Neural cell (in vitro differentiated cells): ENCODE results near the gene CYB5R3. TPM values are rescaled to one million over a fixed set of nuclear protein-coding genes. Genes with fewer than 3 reads are reported as not detected.

ENCODE experiments used
- H2AFZ ChIP-seq: fragments of 200-600, 300-800 bp; sonication (generic), shearing (Covaris generic); 2 replicates; pipeline ENCODE4 v1.6.0; 2014; ENCODE audit warnings: low read depth, mild to moderate bottlenecking, antibody characterized with exemption, low read length, moderate library complexity
- H3F3A ChIP-seq: fragments of 200-600 bp; shearing (Covaris generic); 2 replicates; pipeline ENCODE4 v1.6.1; 2016; ENCODE audit warnings: mild to moderate bottlenecking, moderate library complexity, mixed read lengths, antibody characterized with exemption, low read length; ENCODE audit not compliant: insufficient read depth, poor library complexity, severe bottlenecking
- H3K27ac ChIP-seq: fragments of 200-600, 300-800 bp; sonication (generic), shearing (Covaris generic); 2 replicates; pipeline ENCODE4 v1.5.1; 2014; ENCODE audit warnings: mild to moderate bottlenecking, low read length, moderate library complexity
- H3K27me3 ChIP-seq: fragments of 300-800, 200-600 bp; sonication (generic), shearing (Covaris generic); 2 replicates; pipeline ENCODE4 v1.6.0; 2014; ENCODE audit warnings: mild to moderate bottlenecking, low read depth, low read length, moderate library complexity; ENCODE audit not compliant: insufficient read depth
- H3K36me3 ChIP-seq: fragments of 300-800, 200-600 bp; sonication (generic), shearing (Covaris generic); 2 replicates; pipeline ENCODE4 v1.5.1; 2014; ENCODE audit warnings: mild to moderate bottlenecking, antibody characterized with exemption, low read length, moderate library complexity; ENCODE audit not compliant: insufficient read depth
- H3K4me2 ChIP-seq: fragments of 300-800, 200-600 bp; sonication (generic), shearing (Covaris generic); 2 replicates; pipeline ENCODE4 v1.6.0; 2014; ENCODE audit warnings: mild to moderate bottlenecking, low read length
- H3K4me3 ChIP-seq: fragments of 300-800, 200-600 bp; sonication (generic), shearing (Covaris generic); 2 replicates; pipeline ENCODE4 v1.5.1; 2014; ENCODE audit warnings: mild to moderate bottlenecking, low read length, moderate library complexity
- H3K79me2 ChIP-seq: fragments of 200-600 bp; shearing (Covaris generic); replicated peaks from 2 replicates; pipeline ENCODE4 v1.6.0; 2014; ENCODE audit warnings: mild to moderate bottlenecking, low read length, moderate library complexity; ENCODE audit not compliant: insufficient read depth
- H3K9ac ChIP-seq: fragments of 300-800, 200-600 bp; sonication (generic), shearing (Covaris generic); 2 replicates; pipeline ENCODE4 v1.6.1; 2016; ENCODE audit warnings: mild to moderate bottlenecking, low read length, mixed read lengths
- H3K9me2 ChIP-seq: fragments of 200-600 bp; shearing (Covaris generic); 2 replicates; pipeline ENCODE4 v1.6.1; 2016; ENCODE audit warnings: mild to moderate bottlenecking, low read length, mixed read lengths; ENCODE audit not compliant: insufficient read depth
- H3K9me3 ChIP-seq: fragments of 200-600, 300-800 bp; sonication (generic), shearing (Covaris generic); 2 replicates; pipeline ENCODE4 v1.6.1; 2016; ENCODE audit warnings: mild to moderate bottlenecking, mixed run types, low read length, moderate library complexity, mixed read lengths
- H4K20me1 ChIP-seq: fragments of 200-600 bp; shearing (Covaris generic); 2 replicates; pipeline ENCODE4 v1.6.1; 2016; ENCODE audit warnings: mild to moderate bottlenecking, mixed run types; ENCODE audit not compliant: insufficient read depth
- CTCF ChIP-seq: fragments of 450-650 bp; IDR thresholded peaks from 2 replicates; pipeline ENCODE4 v1.5.1; 2014; ENCODE audit warnings: antibody characterized with exemption, mild to moderate bottlenecking, moderate library complexity; ENCODE audit not compliant: poor library complexity, severe bottlenecking
- EP300 ChIP-seq: fragments of 450-650 bp; conservative IDR thresholded peaks from 2 replicates; pipeline ENCODE4 v1.6.1; 2014; ENCODE audit warnings: antibody characterized with exemption, mild to moderate bottlenecking, moderate library complexity; ENCODE audit not compliant: poor library complexity, severe bottlenecking
- EZH2 ChIP-seq: fragments of 200-600, 300-800 bp; shearing (Covaris generic), sonication (generic); IDR thresholded peaks from 2 replicates; pipeline ENCODE4 v1.6.1; 2014; ENCODE audit warnings: antibody characterized with exemption, low read length, borderline replicate concordance, mild to moderate bottlenecking; ENCODE audit not compliant: insufficient read depth, poor library complexity, severe bottlenecking
- MXI1 ChIP-seq: fragments of 450-650 bp; conservative IDR thresholded peaks from 2 replicates; pipeline ENCODE4 v1.6.1; 2014; ENCODE audit warnings: antibody characterized with exemption, mild to moderate bottlenecking; ENCODE audit not compliant: poor library complexity, severe bottlenecking
- POLR2AphosphoS5 ChIP-seq: IDR thresholded peaks from 2 replicates; pipeline ENCODE4 v1.6.1; 2012
- RAD21 ChIP-seq: fragments of 450-650 bp; conservative IDR thresholded peaks from 2 replicates; pipeline ENCODE4 v1.6.1; 2014; ENCODE audit warnings: antibody characterized with exemption, mild to moderate bottlenecking, moderate library complexity
- REST ChIP-seq: IDR thresholded peaks from 2 replicates; pipeline ENCODE4 v1.6.1; 2012; ENCODE audit warnings: borderline replicate concordance
- SMC3 ChIP-seq: fragments of 450-650 bp; conservative IDR thresholded peaks from 2 replicates; pipeline ENCODE4 v1.6.1; 2014; ENCODE audit warnings: antibody characterized with exemption, mild to moderate bottlenecking, moderate library complexity; ENCODE audit not compliant: poor library complexity
- TAF1 ChIP-seq: IDR thresholded peaks from 2 replicates; pipeline ENCODE4 v1.6.1; 2012; ENCODE audit warnings: low read depth
- polyA plus RNA-seq: library from polyadenylated mRNA; depleted of rRNA; stranded (reverse); fragments of >200 nt; gene quantifications from 2 replicates; pipeline ENCODE4 v1.2.3, GENCODE V29; 2014

The CYB5R3 gene
- polyA plus RNA-seq, 1 donor from 2014 or later = 20.2 TPM

GRCh38 chr22:42626951-42627625, 22.1 kb downstream of the CYB5R3 start:
- H3K27ac ChIP-seq = no peak overlapping the region

DNA sequence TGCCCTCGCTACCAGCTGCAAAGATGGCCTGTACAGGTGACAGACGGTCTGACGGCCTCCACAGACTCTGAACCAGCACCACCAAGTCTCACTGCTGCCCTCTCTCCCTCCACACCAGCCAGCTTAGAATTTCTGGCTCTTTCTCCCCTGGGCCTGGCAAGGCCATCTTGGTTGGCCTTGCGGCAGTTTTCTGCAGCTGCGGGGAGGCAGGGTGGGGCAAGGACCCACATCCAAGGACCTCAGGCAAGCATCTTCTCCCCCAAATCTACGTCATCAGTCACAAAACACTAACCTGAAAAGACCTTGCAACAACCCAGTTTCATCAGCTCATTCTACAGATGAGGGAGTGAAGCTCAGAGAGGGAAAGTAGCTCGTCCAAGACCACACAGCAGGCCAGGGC, 22.8 kb downstream of the CYB5R3 start:
- Histone ChIP-seq H3K4me3 (no peak overlapping the region), H3F3A (no peaks in the 10 kb centered on the region), H2AFZ (no peak overlapping the region), H3K27ac (no peak overlapping the region), H3K9ac (no peak overlapping the region), H3K4me2 (no peak overlapping the region), H3K36me3 (no peaks in the 10 kb centered on the region), H4K20me1 (no peaks in the 10 kb centered on the region), H3K9me3 (no peaks in the 10 kb centered on the region), H3K9me2 (no peaks in the 10 kb centered on the region), H3K79me2 (no peaks in the 10 kb centered on the region), H3K27me3 (no peaks in the 10 kb centered on the region)
- TF ChIP-seq TAF1 = no peak
- TF ChIP-seq POLR2AphosphoS5 = no peak
- no peak for TF ChIP-seq REST
- no peak for TF ChIP-seq EZH2
- TF ChIP-seq CTCF = no peak
- TF ChIP-seq RAD21 = no peak

More at GRCh38 chr22:42626951-42627625, 22.1 kb downstream of the CYB5R3 start:
- H3K4me2 ChIP-seq = no peak overlapping the region
- H3K27me3 ChIP-seq = no peaks in the 10 kb centered on the region
- TF ChIP-seq SMC3 (no peak), EP300 (no peak), EZH2 (no peak), CTCF (no peak), TAF1 (no peak), MXI1 (no peak), REST (no peak), POLR2AphosphoS5 (no peak), RAD21 (no peak)
- H3K36me3 ChIP-seq = no peaks in the 10 kb centered on the region
- H3F3A ChIP-seq = no peaks in the 10 kb centered on the region
- no peak overlapping the region for H3K9ac ChIP-seq
- H3K9me3 ChIP-seq = no peaks in the 10 kb centered on the region
- no peaks in the 10 kb centered on the region for H3K79me2 ChIP-seq
- no peak overlapping the region for H2AFZ ChIP-seq
- H3K9me2 ChIP-seq = no peaks in the 10 kb centered on the region
- H4K20me1 ChIP-seq = no peaks in the 10 kb centered on the region
- no peak overlapping the region for H3K4me3 ChIP-seq
